Loucy (cell line): ENCODE measurements around the gene TRAPPC2B.

Source experiments
- H2AFZ ChIP-seq: fragments of 200-600 bp; sonication (generic); 2 replicates; pipeline ENCODE4 v1.6.0; 2016; ENCODE audit warnings: antibody characterized with exemption, mild to moderate bottlenecking, low read length, moderate library complexity
- H3F3A ChIP-seq: fragments of 200-600 bp; 2 replicates; pipeline ENCODE4 v1.6.0; 2016; ENCODE audit warnings: antibody characterized with exemption, low read depth, mild to moderate bottlenecking
- H3K27me3 ChIP-seq: fragments of 200-600 bp; sonication (generic); 2 replicates; pipeline ENCODE4 v1.6.1; 2014; ENCODE audit warnings: low read length, mild to moderate bottlenecking; ENCODE audit not compliant: insufficient read depth, poor library complexity, severe bottlenecking
- H3K36me3 ChIP-seq: fragments of 200-600 bp; sonication (generic); 2 replicates; pipeline ENCODE4 v1.6.1; 2016; ENCODE audit warnings: low read length; ENCODE audit not compliant: insufficient read depth
- H3K4me1 ChIP-seq: fragments of 200-600 bp; sonication (generic); 2 replicates; pipeline ENCODE4 v1.5.1; 2014; ENCODE audit warnings: low read length, mild to moderate bottlenecking; ENCODE audit not compliant: insufficient read depth, poor library complexity, severe bottlenecking
- H3K4me2 ChIP-seq: fragments of 200-600 bp; sonication (generic); 2 replicates; pipeline ENCODE4 v1.6.0; 2014; ENCODE audit warnings: antibody characterized with exemption, low read length, low read depth, mild to moderate bottlenecking; ENCODE audit not compliant: poor library complexity, severe bottlenecking
- H3K4me3 ChIP-seq: fragments of 200-600 bp; sonication (generic); 2 replicates; pipeline ENCODE4 v1.5.1; 2014; ENCODE audit warnings: low read length, mild to moderate bottlenecking, mixed read lengths; ENCODE audit not compliant: poor library complexity, severe bottlenecking
- H3K79me2 ChIP-seq: fragments of 200-600 bp; sonication (generic); 2 replicates; pipeline ENCODE4 v1.6.1; 2014; ENCODE audit warnings: low read length; ENCODE audit not compliant: insufficient read depth
- H3K9ac ChIP-seq: fragments of 200-600 bp; sonication (generic); 2 replicates; pipeline ENCODE4 v1.6.0; 2014; ENCODE audit warnings: mild to moderate bottlenecking, low read depth, low read length, moderate library complexity; ENCODE audit not compliant: poor library complexity, severe bottlenecking
- H3K9me2 ChIP-seq: fragments of 200-600 bp; sonication (generic); replicated peaks from 2 replicates; pipeline ENCODE4 v1.6.1; 2016; ENCODE audit warnings: low read depth, low read length, mixed read lengths
- H3K9me3 ChIP-seq: fragments of 200-600 bp; sonication (generic); 2 replicates; pipeline ENCODE4 v1.6.1; 2014; ENCODE audit warnings: mild to moderate bottlenecking, antibody characterized with exemption, low read length, low read depth; ENCODE audit not compliant: insufficient read depth
- H4K20me1 ChIP-seq: fragments of 200-600 bp; sonication (generic); 2 replicates; pipeline ENCODE4 v1.6.0; 2014; ENCODE audit warnings: antibody characterized with exemption, low read length, mild to moderate bottlenecking; ENCODE audit not compliant: insufficient read depth, poor library complexity, severe bottlenecking
- EZH2phosphoT487 ChIP-seq: fragments of 200-600 bp; IDR thresholded peaks from 2 replicates; pipeline ENCODE4 v1.6.1; 2018; ENCODE audit warnings: antibody characterized with exemption, mild to moderate bottlenecking, moderate library complexity, borderline replicate concordance
- TF ChIP-seq, protein P1 (sequence below): fragments of 200-600 bp; sonication (generic); conservative IDR thresholded peaks from 2 replicates; pipeline ENCODE4 v1.5.1; 2014; ENCODE audit warnings: mild to moderate bottlenecking, antibody characterized with exemption, low read length

Gene TRAPPC2B

DNA sequence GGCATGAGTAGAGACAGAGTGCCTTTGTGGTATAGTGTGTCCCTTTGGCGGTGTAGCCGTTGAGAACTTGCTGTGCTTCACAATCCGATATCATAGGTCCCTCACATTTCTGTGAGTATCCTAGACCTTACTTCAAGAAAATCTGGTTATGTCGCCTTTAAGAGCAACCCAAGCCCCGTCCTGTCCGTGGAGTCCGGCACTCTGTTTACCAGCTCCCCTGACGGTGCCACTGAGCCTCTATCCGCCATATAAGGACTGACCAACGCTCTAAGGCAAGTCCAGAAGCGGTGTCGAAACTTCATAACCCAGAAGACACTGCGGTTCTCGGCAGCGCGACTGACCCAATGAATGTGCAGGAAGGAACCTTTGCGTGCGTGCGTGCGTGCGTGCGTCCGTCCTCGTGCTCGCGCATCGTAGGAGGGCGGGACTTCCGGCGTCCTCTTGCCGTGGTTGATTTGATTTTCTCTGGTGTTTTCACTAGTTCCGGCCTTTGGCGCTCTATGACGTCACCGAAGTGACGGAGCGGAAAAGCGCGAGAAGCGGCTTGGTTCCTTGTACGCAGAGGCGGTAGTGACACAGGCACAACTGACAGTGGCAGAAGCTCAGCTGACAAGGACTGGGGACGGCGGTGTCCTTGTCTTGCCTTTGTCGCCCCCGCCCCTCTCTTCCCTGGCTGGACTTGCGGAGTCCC lies at the start of gene TRAPPC2B, which contains the start of gene ZNF547:
Gene TRAPPC2B (plus strand): TSS at position 555 of the 691 bp plus-strand sequence. CDS start 1,283 bp downstream, outside the sequence.
Gene ZNF547 (plus strand): TSS at position 555 of the 691 bp plus-strand sequence. CDS start 5,005 bp downstream, outside the sequence.
- Histone ChIP-seq H3K27me3 (no peaks in the 10 kb centered on the region), H2AFZ (peak within 1 kb of the TSS; percentile 97), H3K79me2 (peaks cover 14% of the 10 kb centered on the region), H3K9ac (peak within 1 kb of the TSS; percentile 80), H3K9me2 (no peaks in the 10 kb centered on the region), H3F3A (no peaks in the 10 kb centered on the region; the same call in 1 of the 2 replicates), H3K4me2 (peak within 1 kb of the TSS; percentile 87), H4K20me1 (peaks cover 5% of the 10 kb centered on the region), H3K9me3 (no peaks in the 10 kb centered on the region), H3K36me3 (no peaks in the 10 kb centered on the region; the same call in 1 of the 2 replicates), H3K4me3 (peak within 1 kb of the TSS; percentile 80), H3K4me1 (peaks cover 9% of the 10 kb centered on the region)
- no peak for TF ChIP-seq EZH2phosphoT487
- TF ChIP-seq, protein P1, sequence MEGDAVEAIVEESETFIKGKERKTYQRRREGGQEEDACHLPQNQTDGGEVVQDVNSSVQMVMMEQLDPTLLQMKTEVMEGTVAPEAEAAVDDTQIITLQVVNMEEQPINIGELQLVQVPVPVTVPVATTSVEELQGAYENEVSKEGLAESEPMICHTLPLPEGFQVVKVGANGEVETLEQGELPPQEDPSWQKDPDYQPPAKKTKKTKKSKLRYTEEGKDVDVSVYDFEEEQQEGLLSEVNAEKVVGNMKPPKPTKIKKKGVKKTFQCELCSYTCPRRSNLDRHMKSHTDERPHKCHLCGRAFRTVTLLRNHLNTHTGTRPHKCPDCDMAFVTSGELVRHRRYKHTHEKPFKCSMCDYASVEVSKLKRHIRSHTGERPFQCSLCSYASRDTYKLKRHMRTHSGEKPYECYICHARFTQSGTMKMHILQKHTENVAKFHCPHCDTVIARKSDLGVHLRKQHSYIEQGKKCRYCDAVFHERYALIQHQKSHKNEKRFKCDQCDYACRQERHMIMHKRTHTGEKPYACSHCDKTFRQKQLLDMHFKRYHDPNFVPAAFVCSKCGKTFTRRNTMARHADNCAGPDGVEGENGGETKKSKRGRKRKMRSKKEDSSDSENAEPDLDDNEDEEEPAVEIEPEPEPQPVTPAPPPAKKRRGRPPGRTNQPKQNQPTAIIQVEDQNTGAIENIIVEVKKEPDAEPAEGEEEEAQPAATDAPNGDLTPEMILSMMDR = no peak

DNA sequence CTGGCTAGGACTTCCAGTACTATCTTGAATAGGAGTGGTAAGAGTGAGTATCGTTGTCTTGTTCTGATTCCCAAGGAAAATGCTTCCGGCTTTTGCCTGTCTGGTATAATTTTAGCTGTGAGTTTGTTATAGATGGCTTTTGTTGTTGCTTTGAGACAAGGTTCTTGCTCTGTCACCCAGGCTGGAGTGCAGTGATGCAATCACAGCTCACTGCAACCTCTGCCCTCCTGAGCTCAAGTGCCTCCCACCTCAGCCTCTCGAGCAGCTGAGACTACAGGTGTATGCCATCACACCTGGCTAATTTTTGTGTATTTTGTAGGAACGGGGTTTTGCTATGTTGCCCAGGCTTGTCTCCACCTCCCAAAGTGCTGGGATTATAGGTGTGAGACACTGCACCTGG lies 49.2 kb upstream of the TRAPPC2B start:
- Histone ChIP-seq H3K4me2 (no peak overlapping the region), H3K27me3 (peaks cover 4% of the 10 kb centered on the region), H2AFZ (no peak overlapping the region), H3F3A (no peaks in the 10 kb centered on the region), H3K4me3 (no peak overlapping the region), H3K79me2 (no peaks in the 10 kb centered on the region), H3K4me1 (no peaks in the 10 kb centered on the region), H3K9me3 (no peaks in the 10 kb centered on the region), H4K20me1 (no peaks in the 10 kb centered on the region), H3K36me3 (no peaks in the 10 kb centered on the region), H3K9me2 (no peaks in the 10 kb centered on the region), H3K9ac (no peak overlapping the region)
- no peak for TF ChIP-seq EZH2phosphoT487
- TF ChIP-seq, protein P1 = no peak

DNA sequence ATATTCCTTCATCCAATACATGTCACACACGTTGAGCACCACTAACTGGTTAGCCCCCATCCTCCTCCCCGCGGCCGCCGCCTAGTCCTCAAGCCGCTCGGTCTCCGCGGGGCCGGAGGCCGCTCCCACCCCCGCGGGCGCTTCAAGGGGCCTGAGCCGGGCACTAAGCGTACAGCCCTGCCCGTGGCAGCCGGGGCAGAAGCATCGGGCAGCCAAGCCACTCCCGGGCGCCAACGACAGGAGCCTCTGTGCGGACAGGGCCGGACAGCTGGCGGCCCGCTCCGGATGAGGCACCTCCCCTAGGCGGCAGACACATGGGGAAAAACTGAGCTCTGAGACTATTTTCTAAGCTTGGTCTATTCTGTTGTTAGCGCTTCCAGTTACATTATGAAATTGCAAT lies 45.8 kb upstream of the TRAPPC2B start:
- TF ChIP-seq, protein P1 = no peak
- Histone ChIP-seq H3K79me2 (peaks cover 21% of the 10 kb centered on the region), H3K9me3 (no peaks in the 10 kb centered on the region), H2AFZ (no peak overlapping the region), H3K4me1 (peaks cover 19% of the 10 kb centered on the region), H3K9me2 (no peaks in the 10 kb centered on the region), H4K20me1 (peaks cover 20% of the 10 kb centered on the region), H3F3A (no peaks in the 10 kb centered on the region), H3K4me3 (no peak overlapping the region), H3K9ac (no peak overlapping the region), H3K36me3 (no peaks in the 10 kb centered on the region), H3K4me2 (no peak overlapping the region), H3K27me3 (peaks cover 4% of the 10 kb centered on the region)
